HAP-1 (cell line): ENCODE data around the gene CDS2.

Source experiments
- DNase-seq, 2 experiments: peaks; one replicate each; pipeline ENCODE4 v3.0.0-alpha.2; 2016 to 2020; ENCODE audit warnings: low spot score in 2 of 2
- H3K27me3 ChIP-seq: fragments of 250-450 bp; sonication (Bioruptor Pico); 2 replicates; pipeline ENCODE4 v1.5.1; 2020; ENCODE audit warnings: low read depth, mild to moderate bottlenecking, moderate library complexity
- H3K36me3 ChIP-seq: fragments of 250-450 bp; sonication (Bioruptor Pico); replicated peaks from 2 replicates; pipeline ENCODE4 v1.5.1; 2020; ENCODE audit warnings: mild to moderate bottlenecking
- H3K4me1 ChIP-seq: fragments of 250-450 bp; sonication (Bioruptor Pico); 2 replicates; pipeline ENCODE4 v1.5.1; 2020; ENCODE audit warnings: mild to moderate bottlenecking
- H3K4me3 ChIP-seq: fragments of 250-450 bp; sonication (Bioruptor Pico); 2 replicates; pipeline ENCODE4 v1.5.1; 2020; ENCODE audit warnings: mild to moderate bottlenecking, moderate library complexity
- H3K9me3 ChIP-seq: fragments of 250-450 bp; sonication (Bioruptor Pico); 2 replicates; pipeline ENCODE4 v1.5.1; 2020; ENCODE audit warnings: mild to moderate bottlenecking, moderate library complexity
- in situ Hi-C: fragments of 300-500 bp; cut with MboI; formaldehyde crosslinking; loops from 3 replicates; pipeline ENCODE4 v1.14.3; 2020; ENCODE audit warnings: low sequenced_read_pairs, inconsistent platforms, mixed read lengths

CDS2 gene

GRCh38 chr20:5170341-5170740, 43.5 kb downstream of the CDS2 start:
- DNase-seq: no peak
- H3K36me3 ChIP-seq: 0 out of 2 replicates have a peak, but pooled peaks cover 2% of the 10 kb centered on the region
- H3K27me3 ChIP-seq: no peaks in the 10 kb centered on the region
- H3K9me3 ChIP-seq: no peaks in the 10 kb centered on the region
- no peak overlapping the region for H3K4me3 ChIP-seq
- H3K4me1 ChIP-seq: no peaks in the 10 kb centered on the region
- in situ Hi-C loops: no loop called here

GRCh38 chr20:5171064-5171789, 44.4 kb downstream of the CDS2 start:
- Histone ChIP-seq H3K36me3 (0 out of 2 replicates have a peak, but pooled peaks cover 3% of the 10 kb centered on the region), H3K27me3 (no peaks in the 10 kb centered on the region), H3K4me1 (no peaks in the 10 kb centered on the region), H3K4me3 (no peak overlapping the region), H3K9me3 (no peaks in the 10 kb centered on the region)
- in situ Hi-C loops: no loop called here
- DNase-seq: no peak

- Histone ChIP-seq H3K27me3 (no peaks in the 10 kb centered on the region), H3K36me3 (peaks cover 7% of the 10 kb centered on the region), H3K9me3 (no peaks in the 10 kb centered on the region), H3K4me1 (no peaks in the 10 kb centered on the region), H3K4me3 (no peak overlapping the region)
- no peak for DNase-seq
- in situ Hi-C loops: no loop called here
Observed at GRCh38 chr20:5171790-5172164, 45.0 kb downstream of the CDS2 start.

- no peak overlapping the region for H3K4me3 ChIP-seq
Observed at GRCh38 chr20:5172167-5172601, 45.4 kb downstream of the CDS2 start.

GRCh38 chr20:5172903-5173463, 46.2 kb downstream of the CDS2 start:
- Histone ChIP-seq H3K27me3 (no peaks in the 10 kb centered on the region), H3K9me3 (no peaks in the 10 kb centered on the region), H3K4me1 (no peaks in the 10 kb centered on the region), H3K36me3 (peaks cover 9% of the 10 kb centered on the region), H3K4me3 (no peak overlapping the region)
- in situ Hi-C loops: no loop called here
- no peak for DNase-seq

More at GRCh38 chr20:5172167-5172601, 45.4 kb downstream of the CDS2 start:
- Histone ChIP-seq H3K36me3 (peaks cover 9% of the 10 kb centered on the region), H3K27me3 (no peaks in the 10 kb centered on the region), H3K4me1 (no peaks in the 10 kb centered on the region), H3K9me3 (no peaks in the 10 kb centered on the region)
- DNase-seq: no peak
- in situ Hi-C loops: no loop called here

GRCh38 chr20:5173751-5174150, 46.9 kb downstream of the CDS2 start:
- H3K9me3 ChIP-seq: no peaks in the 10 kb centered on the region
- H3K4me1 ChIP-seq: no peaks in the 10 kb centered on the region
- peaks cover 9% of the 10 kb centered on the region for H3K36me3 ChIP-seq
- H3K27me3 ChIP-seq: no peaks in the 10 kb centered on the region
- in situ Hi-C loops: no loop called here
- no peak for DNase-seq
- no peak overlapping the region for H3K4me3 ChIP-seq

DNA sequence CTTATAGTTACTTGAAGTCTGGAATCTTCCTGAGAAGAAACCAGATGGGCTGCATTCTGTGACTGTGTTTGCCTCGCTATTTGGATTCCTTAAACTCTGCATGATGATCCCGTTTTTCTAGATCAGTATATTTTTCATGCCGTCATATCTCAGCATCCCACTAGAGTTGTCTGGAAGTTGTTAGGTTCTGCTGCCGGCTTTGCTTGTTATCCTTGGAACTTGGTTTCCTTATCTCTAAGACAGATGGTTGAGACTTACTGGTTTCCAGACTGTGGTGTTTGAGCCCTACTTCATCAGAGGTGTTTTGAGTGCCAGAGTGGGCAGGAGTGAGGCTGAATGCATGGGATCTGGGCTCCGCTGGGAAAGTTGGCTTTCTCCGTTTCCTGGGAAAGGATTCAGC, 50.3 kb downstream of the CDS2 start:
- DNase-seq: no peak
- Histone ChIP-seq H3K4me3 (no peak overlapping the region), H3K36me3 (peaks cover 10% of the 10 kb centered on the region), H3K27me3 (no peaks in the 10 kb centered on the region), H3K4me1 (0 out of 2 replicates have a peak, but pooled peaks cover 6% of the 10 kb centered on the region), H3K9me3 (no peaks in the 10 kb centered on the region)
- in situ Hi-C loops: no loop called here

DNA sequence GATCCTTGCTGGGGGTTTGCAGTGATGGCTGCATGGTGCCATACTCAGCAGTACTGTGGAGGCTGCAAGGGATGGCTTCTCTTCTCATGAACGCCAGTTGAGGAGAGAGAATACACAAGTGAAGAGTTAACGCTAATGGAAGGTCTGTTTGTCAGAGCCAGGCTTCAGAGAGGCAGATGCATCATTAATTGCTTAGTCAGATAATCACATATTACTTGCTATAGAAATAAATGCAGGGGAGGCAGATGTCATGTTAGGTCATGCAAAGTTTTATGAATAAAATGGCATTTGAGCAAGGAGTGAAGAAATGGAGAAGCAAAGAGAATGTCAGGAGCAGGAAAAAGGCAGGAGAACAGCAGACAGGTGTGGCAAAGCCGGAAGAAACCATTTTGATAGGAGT, 51.2 kb downstream of the CDS2 start:
- DNase-seq: no peak
- Histone ChIP-seq H3K9me3 (no peaks in the 10 kb centered on the region), H3K4me3 (no peak overlapping the region), H3K4me1 (0 out of 2 replicates have a peak, but pooled peaks cover 6% of the 10 kb centered on the region), H3K36me3 (peaks cover 15% of the 10 kb centered on the region), H3K27me3 (no peaks in the 10 kb centered on the region)
- in situ Hi-C loops: no loop called here

DNA sequence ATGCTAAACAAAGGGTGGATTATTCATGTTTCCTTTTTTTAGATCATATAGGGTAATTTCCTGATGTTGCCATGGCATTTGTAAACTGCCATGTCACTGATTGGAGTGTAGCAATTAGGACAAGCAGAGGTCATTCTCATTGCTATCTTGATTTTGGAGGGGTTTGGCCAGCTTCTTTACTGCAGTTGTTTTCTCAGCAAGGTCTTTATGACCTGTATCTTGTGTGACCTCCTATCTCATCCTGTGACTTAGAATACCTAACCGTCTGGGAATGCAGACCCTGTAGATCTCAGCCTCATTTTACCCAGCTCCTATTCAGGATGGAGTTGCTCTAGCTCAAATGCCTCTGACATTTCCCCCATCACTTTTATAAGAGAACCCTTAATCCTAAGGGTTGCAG, 53.6 kb downstream of the CDS2 start:
- no peaks in the 10 kb centered on the region for H3K9me3 ChIP-seq
- H3K4me3 ChIP-seq: no peak overlapping the region
- H3K27me3 ChIP-seq: no peaks in the 10 kb centered on the region
- no peak for DNase-seq
- H3K4me1 ChIP-seq: 0 out of 2 replicates have a peak, but pooled peaks cover 6% of the 10 kb centered on the region
- peaks cover 12% of the 10 kb centered on the region for H3K36me3 ChIP-seq
- in situ Hi-C loops: no loop called here

- no peak for DNase-seq
- Histone ChIP-seq H3K27me3 (no peaks in the 10 kb centered on the region), H3K9me3 (no peaks in the 10 kb centered on the region), H3K36me3 (peaks cover 12% of the 10 kb centered on the region), H3K4me3 (no peak overlapping the region), H3K4me1 (0 out of 2 replicates have a peak, but pooled peaks cover 6% of the 10 kb centered on the region)
- in situ Hi-C loops: no loop called here
Observed at GRCh38 chr20:5180933-5181332, 54.1 kb downstream of the CDS2 start.

GRCh38 chr20:5181492-5181891, 54.7 kb downstream of the CDS2 start:
- no peak overlapping the region for H3K4me3 ChIP-seq
- H3K9me3 ChIP-seq: no peaks in the 10 kb centered on the region
- H3K27me3 ChIP-seq: no peaks in the 10 kb centered on the region
- DNase-seq: no peak
- in situ Hi-C loops: no loop called here
- H3K36me3 ChIP-seq: peaks cover 11% of the 10 kb centered on the region
- 0 out of 2 replicates have a peak, but pooled peaks cover 6% of the 10 kb centered on the region for H3K4me1 ChIP-seq

DNA sequence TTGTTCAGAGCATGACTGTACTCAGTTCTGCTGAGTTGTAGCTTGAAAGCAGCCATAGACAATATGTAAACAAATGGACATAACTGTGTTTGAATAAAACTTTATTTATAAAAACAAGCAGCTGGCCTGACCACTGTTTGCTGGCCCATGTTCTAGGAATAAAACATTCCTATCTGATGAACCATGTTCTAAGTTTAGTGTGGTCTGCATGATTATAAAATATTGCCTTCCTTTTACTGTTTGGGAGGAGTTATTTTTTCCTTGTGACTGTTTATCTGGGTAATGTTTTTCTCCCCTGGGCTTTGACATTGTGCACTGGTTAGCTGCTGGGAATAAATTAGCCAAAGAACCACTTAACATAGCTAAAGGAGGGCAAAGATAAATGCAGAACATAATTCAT, 55.1 kb downstream of the CDS2 start:
- no peak for DNase-seq
- Histone ChIP-seq H3K9me3 (no peaks in the 10 kb centered on the region), H3K4me1 (0 out of 2 replicates have a peak, but pooled peaks cover 6% of the 10 kb centered on the region), H3K4me3 (no peak overlapping the region), H3K36me3 (peaks cover 11% of the 10 kb centered on the region), H3K27me3 (no peaks in the 10 kb centered on the region)
- in situ Hi-C loops: no loop called here

DNA sequence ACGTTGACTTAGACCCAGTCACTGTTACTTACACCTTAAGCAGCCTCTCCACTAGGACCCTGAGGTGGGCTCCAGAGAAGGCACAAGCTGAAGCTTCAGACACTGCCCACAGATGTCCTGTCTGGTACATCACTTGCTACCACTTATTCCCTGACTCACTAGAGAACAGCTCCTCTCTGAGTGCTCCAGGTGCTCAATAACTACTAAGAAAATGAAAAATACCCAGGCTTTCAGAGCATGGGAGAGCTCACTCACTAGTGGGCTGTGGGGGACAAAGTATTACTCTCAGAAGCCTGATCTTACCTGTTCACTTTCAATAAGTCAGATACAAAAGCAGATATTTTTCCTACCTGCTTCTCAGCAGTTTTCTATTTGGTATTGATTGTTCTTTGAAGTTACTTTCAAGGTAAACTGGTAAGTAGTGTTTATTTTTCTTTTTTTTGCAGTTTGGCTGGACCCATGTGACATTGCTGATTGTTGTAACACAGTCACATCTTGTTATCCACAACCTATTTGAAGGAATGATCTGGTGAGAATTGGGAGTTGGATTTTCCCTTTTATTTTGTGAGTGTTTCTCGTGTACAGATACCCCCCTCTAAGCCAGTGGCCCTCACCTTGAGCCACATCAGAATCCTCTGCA, 55.9 kb downstream of the CDS2 start:
- in situ Hi-C loops: no loop called here
- Histone ChIP-seq H3K4me1 (0 out of 2 replicates have a peak, but pooled peaks cover 6% of the 10 kb centered on the region), H3K36me3 (peaks cover 14% of the 10 kb centered on the region), H3K27me3 (no peaks in the 10 kb centered on the region), H3K9me3 (no peaks in the 10 kb centered on the region), H3K4me3 (no peak overlapping the region)
- DNase-seq: no peak
